HG03521 (cell line): ENCODE measurements around the gene LRRC7.

ENCODE experiments used
- ATAC-seq: cut with Tn5 transposase; IDR thresholded peaks from one replicate; pipeline ENCODE4 v1.9.1; 2021; ENCODE audit warnings: mild to moderate bottlenecking, moderate library complexity; ENCODE audit not compliant: unreplicated experiment

LRRC7 gene

DNA sequence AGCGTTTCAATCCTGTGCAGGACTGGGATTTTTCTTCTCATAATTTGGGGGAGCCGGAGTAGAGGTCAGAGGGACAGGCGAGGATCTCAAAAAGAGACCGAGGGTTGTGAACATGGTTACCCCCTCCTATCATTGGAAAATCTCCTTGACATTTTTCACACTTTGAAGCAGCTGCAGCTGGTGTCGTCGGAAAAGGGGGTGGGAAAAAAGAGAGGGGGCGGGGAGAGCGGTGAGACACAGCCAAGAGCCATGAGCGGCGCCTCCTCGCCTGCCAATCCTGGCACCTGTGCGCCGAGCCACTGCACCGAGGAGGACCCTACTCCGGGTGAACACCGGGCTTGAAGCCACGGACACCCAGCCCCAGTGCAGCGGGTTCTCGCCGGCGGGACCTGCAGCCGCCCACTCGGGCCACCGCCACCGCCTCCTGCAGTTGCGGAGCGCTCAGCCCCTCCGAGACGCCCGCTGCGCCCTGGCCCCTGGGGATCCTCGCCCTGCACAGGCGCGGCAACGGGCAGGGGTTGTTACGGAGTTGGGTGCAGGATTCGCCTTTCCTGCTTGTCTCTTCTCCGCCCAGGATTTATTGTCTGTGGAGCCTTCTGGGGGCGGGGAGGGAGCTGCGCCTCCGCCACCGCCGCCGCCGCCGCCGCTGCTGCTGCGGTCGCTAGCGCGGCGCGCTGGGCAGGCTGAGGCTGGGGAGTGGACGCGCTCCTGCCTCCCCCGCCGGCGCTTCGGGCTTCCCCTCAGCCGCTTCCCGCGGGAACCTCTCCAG is at the start of gene LRRC7:
TSS of gene LRRC7 (plus strand) at position 271 of the 769 bp plus-strand sequence. CDS start 718 bp downstream, outside the sequence.
- ATAC-seq = peak; percentile 21

DNA sequence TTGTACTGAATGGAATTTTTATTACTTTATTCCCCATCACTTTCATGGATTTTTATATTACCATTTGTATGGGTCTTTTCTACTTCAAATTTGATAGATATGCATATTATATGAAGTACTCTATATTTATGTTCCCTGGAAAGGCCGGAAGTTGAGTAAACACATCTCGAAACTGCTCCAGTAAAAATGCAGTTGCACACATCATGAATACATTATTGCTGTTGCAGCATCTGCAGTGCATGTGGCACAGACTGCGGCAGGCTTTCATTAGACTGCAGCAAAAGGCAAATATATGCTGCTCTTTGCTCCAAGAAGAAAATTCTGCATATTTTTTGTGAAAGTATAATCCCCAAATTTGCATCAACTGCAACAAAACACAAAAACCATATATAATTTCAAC is 48.7 kb upstream of the LRRC7 start:
- ATAC-seq = no peak

DNA sequence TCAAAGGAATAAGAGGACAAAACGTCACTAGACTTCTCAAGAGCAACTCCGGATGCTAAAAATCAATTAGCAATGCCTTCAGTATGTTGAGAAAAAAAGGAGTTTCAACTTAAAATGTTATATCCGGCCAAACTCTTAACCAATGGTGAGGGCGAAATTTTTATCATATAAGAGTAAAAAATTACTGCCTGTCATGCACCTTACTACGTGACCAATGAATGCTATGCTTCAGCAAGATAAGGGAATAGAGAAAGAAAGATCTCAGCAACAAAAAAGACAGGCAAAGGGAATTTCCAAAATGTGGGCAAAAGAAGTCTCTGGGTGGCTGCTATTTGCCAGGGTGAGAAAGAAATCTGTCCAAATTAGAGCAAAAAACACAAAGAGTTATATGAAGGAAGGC is 47.4 kb upstream of the LRRC7 start:
- ATAC-seq = no peak

DNA sequence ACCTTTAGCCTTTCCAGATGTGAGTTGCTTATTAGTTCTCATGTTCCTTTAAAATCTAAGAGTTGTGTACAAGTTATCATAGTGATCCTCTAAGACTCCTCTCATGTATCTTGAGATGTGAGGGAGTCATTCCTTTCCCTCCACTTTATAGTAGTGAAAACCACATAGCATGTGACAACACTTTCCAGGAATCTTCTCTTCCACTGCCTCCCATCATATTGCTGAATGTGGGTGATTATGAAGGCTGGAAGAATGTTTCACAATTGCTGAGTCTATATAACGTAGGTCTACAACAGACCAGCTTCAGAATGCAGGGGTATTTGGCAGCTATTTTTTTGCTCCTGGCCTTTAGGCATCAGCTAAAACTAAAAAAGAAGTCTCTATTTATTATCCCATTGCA is 44.7 kb upstream of the LRRC7 start:
- ATAC-seq = no peak

DNA sequence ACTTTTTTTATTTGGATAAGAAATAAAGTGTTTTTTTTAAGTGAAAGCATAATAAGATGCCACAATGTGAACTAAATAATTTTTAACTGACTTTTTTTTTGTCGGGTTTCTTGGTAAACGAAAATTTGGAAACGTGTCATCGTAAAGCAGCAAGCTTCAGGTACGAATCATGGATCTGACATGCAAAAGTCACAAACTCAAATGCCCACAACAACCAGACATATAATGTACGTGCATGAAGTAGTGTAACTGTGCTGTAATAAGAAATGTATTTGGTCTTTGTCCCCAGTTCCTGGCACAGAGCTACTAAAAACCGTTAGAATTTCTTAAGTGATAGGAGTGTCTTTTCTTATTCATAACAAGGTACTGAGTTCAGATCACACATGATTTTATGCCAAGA is 44.3 kb upstream of the LRRC7 start:
- ATAC-seq = no peak

DNA sequence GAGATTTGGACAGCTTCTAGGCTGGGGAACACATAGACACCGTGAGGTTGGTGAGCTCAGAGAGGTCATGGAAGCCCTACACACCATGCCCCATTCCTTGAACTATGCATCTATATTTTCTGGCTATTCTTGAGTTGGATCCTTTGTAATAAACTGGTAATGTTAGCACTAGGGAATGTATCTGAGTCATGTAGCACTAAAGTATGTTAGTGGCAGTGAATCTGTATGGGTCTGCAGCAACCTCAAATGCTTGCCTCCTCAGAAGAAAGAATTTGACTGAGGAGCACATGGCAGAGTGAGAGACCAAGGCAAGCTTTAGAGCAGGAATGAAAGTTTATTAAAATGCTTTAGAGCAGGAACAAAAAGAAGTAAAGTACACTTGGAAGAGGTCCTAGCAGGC is 43.7 kb upstream of the LRRC7 start:
- ATAC-seq = no peak

DNA sequence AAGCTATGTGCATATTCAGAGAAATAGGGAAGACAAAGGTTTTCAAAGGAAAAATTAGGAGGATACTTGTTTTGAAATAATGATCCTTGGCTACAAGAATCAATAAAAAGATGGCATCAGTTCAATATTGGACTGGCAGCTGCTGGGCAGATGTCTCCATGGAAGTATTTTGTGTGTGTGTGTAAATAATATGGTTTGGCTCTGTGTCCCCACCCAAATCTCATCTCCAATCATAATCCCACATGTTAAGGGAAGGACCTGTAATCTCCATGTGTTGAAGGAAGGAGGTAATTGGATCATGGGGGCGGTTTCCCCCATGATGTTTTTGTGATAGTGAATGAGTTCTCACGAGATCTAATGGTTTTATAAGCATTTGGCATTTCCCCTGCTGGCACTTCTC is 40.4 kb upstream of the LRRC7 start:
- ATAC-seq = no peak

DNA sequence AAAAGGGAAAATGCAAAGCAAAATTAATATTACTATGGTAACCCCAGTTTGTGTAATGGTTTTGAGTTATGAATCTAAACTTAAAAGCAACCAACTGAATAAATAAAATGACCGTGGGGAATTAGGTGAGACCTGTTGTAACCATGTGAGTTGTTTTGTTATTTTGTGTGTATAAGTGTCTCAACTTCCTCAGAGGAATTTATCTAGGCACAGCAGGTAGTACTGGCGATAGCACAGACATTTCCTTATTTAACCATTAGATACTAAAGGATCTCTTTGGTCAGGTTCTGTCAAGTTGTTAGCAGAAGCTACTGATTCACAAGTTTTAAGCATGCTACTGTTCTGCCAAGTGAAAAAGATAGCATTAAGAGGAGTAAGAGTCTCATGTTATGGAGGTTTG is 39.3 kb upstream of the LRRC7 start:
- no peak for ATAC-seq

DNA sequence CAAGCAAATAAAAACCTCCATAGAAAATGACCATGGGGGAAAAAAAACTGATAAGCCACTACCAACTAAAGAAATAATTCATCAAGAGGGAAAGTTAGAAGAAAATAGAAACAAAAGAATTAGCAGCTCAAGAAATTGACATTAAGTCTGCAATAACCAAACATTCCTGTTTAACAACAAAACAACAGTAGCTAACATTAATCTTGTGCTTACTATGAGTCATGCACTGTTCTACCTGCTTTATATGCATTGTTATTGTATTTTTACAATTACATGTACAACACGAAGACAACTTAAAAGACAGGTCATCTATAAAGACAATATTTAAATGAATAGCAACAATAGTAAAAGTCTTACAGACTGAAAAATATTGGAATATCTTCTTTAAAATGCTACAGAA is 34.4 kb upstream of the LRRC7 start:
- no peak for ATAC-seq

DNA sequence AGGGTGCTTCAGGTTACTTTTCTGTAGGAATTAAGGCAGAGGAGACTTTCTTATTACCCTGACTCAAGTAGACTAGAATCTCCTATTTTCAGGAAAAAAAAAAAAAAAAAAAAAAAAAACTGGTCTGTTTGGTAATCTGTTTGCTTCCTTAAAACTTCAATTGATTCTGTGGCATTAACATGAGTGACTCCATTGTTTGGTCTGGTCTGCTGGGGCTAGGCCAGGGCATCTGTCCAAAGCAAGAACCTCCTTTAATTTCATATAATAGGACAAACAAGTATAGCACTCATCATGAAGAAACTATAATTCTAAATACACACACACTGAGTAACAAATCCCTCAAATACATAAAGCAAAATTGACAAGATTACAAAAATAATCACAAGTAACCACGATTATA is 32.9 kb upstream of the LRRC7 start:
- ATAC-seq = no peak

DNA sequence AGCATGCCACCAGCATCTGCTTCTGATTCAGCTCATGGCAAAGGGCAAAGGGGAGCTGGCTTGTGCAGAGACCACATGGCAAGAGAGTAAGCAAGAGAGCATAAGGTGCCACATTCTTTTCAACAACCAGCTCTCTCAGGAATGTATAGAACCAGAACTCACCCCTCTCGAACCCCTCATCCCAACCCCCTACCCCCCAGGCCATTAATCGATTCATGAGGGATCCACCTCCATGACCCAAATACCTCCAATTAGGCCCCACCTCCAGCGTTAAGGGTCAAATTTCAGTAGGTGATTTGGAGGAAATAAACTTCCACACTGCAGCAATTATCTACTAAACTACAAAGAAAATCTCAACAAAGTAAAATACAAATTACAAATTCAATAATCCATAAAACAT is 32.2 kb upstream of the LRRC7 start:
- ATAC-seq = no peak

DNA sequence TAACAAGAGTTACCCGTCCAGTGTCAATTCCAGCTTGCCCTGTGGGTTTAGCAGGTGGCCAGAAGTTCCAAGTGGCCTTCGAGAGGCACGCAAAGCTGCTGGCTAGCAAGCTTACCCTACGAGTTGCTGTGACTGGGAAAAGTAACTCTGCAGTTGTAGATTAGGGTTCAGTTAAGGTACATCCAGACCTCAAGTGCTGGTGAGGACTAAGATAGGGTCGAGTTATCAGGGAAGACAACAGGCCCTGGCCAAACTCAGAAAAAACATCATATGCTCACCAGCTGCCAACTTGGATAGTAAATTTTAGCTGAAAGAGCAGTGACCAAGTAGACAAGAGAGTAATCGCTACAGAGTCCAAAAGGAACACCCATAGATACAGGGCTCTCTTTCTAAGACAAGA is 27.7 kb upstream of the LRRC7 start:
- no peak for ATAC-seq

DNA sequence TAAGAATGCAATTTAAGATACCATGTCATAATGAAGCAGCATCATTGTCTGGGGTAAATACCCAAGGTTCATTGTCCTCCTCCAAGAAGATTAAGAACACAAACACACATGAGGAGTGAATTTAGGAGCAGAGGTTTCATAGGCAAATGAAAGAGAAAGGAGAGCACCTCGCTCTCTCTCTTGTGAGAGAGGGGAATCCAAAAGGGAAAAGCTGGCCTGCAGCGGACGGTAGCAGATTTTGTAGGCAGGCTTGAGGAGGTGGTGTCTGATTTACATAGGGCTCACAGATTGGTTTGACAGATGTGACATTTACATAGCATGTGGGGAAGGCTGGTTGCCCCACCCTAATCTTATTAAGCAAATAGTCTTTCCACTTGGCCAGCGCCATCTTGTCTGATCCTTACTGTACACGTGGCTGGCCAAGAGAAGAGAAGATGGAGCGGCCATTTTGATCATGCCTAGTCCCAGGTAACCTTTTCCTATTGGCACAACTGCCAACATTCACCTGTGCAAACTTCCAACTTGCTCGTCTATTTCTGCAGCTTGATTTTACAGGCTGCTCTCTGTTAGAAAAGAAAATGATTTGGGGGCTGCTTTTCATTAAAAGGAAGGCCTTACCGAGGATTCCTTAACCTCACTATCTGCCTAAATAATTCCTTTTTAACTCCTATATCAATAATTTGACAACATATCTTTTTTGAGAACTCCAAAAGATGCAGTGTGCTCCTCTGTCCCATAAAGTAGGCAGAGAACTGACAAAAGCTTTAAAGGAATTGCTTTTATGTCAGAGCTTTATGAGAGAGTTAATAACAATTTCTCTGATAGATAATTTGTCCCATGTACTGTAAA is 16.0 kb upstream of the LRRC7 start:
- no peak for ATAC-seq

DNA sequence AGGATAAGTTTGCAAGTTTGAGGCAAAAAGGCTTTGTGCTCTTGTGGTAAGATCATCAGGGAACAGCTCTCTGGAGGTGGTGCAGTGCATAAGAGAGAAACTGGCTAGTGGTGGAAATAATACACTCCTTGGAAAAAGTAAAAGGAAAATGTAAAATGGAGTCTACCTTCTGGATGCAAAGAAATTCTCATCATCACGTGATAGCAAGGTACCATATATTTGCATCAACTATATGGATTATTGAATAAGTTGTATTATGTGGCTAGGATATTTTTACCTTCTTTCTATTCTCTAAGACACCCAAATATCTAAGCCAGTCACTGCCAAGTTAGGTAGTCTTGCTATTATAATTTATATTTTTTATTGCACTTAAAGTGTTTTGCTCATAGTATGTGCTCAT is 14.0 kb upstream of the LRRC7 start:
- ATAC-seq = no peak

DNA sequence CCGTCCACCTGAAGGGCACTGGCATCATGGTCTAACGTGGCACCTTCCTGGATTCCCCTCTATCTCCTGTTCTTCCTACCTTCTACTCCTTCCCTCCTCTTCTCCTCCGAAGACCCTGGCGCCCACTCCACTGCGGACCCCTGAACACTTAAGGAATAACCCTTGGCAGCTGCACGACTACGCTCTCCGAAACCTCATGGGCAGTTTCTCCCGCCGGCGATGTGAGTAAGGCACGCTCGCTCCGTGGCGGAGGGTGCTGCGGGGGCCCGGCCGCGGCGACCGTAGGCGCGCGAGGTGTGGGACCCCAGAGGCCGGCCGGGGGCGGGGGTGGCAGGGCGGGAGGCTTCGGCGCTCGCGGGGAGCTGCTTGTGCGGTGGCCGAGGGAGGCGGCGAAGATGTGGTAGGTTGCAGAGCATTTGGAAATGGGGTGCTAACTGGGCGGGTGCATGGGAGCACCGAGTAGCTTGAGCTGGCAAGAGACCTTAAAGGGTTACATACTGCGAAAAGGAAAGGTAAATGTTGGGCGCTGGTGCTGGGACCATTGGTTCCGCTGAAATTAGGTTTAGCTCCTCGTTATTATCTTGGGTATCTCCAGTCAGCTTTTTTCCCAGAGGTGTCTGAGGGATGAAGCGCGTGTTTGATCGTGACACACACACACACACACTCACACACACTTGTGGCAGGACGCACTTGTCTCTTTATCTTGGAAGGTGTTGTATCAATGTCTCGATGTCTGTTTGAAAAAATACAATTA is 876 bp downstream of the LRRC7 start:
- no peak for ATAC-seq

DNA sequence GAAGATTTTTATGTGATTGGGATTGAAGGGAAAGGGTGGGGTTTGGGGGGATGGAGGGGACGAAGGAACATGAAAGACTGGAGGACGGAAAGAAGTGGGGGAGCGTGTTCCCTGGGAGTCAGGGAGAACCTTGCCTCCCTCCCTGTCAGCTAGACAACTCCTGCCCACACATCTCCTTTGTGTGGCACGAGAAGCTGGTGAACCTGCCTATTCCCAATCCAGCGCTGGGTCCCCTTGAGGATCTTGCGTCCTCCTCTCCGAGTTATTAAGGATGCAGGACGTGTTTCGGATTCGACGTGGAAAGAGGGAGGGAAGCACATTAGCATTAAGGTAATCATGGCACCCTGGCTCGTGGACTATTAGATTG is 1.4 kb downstream of the LRRC7 start:
- no peak for ATAC-seq

DNA sequence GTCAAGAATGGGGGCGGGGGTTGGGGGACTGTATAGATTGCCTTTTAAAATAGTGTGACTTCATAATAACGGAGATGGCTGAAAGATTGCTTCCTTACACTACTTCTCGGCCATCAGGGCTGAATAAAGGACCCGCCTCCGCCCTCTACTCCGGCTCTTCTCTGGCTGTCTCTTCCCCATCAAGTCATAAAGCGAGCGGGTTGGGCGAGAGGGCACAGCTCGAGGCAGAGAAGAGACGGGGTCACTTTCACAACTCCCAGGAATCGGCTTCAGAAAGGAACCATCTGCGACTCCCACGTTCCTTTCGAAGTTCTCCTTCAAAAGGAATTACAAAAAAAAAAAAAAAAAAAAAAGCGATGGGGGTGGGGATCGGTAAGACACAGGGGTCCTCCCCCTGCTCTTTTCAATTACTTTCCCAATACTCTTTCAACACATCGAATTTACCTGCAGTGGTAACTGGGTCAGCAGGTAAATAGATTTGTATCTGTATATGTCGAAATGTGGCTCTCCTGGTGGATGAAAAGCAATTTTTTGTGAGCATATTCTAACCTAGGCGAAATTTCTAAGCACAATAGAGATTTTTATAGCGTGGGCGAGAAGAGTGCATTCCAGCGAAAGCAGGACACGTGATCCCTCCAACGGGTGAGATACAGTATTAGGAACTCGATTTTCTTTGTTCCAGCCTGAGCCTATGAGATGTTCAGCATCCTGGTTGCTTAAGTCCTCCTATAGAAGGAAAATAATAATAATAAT is 2.0 kb downstream of the LRRC7 start:
- no peak for ATAC-seq

DNA sequence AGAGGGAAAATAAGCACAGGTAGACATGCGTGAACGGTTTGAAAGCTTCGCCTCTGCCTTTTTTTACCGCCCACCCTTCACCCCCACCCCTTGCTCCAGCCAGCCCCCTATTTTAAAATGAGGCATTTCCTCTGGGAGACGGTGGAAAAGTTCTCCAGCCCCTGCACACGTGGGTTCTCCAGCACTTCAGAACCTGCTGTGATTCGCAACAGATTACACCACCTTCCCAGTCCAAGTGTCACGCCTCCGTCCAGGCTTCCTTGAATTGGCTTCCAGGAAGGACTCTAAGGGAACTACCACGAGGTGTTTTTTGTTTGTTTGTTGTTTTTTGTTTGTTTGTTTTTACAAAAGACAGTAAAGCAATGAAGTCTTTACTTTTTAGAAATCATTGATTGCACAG is 2.6 kb downstream of the LRRC7 start:
- no peak for ATAC-seq

DNA sequence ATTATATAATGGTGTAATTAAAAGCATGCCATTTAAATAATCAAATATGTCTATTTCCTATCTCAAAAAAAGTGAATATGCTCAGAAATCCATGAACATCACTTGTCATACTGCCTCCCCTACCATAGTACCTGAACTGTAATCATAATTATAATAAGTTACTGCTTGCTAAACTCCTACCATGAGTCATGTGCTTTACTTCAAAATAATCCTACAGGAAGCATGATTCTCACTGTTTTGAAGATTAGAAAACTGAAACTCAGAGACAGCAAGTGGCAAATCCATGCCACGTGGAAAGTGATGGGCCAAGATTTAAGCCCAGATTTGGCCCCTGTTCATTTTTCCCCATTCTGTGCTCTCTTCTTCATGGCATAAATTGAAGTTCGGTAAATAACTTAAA is 5.2 kb downstream of the LRRC7 start:
- no peak for ATAC-seq

DNA sequence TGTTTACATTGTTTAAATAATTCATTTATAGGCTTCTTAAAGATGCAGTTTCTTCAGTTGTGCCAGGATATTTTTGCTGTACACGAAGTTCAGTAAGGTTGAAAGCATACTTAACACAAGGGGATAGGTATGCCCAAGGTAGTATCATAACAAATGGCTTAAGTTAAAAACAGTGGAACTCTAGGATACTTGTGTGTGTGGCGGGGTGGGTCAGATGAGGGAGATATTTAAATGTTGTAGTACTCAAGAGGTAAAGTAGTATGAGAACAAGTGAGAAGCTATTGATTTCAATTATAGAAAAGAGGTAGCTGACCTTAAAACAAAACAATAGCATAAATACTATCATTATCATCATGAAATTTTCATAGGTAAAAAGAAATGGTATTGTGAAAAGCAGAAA is 6.2 kb downstream of the LRRC7 start:
- ATAC-seq = no peak

DNA sequence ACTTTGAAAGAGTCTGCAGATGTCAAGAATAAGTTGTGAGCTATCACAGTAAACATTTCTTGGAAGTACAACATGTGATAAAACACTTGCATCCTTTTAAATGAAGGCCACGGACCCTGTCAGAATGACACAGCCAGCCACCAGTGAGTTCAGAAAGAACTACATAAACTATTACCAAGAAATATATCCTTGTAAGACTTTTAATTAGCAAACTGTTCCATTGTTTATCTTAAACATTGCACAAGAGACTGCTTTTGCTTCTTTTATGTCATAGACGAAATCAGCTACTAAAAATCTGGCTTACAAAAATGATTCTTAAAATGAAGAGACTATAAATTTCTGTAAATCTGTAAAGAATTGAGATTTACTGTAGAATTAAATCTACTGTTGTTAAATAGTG is 17.9 kb downstream of the LRRC7 start:
- no peak for ATAC-seq
